Activated CD8-positive, alpha-beta memory T cell treated with anti-CD3 and anti-CD28 coated beads for 48 hours (primary cell): ENCODE data around the gene CELF3.
"Not testable (repeated sequence)": the region's sequence is repeated elsewhere in the genome, so short reads cannot be mapped to it uniquely, and the experiment has no call there.

Experiments used
- DNase-seq, 3 experiments: peaks; one replicate each; pipeline ENCODE4 v3.0.0-alpha.2; 2020; ENCODE audit warnings: low read depth in 2 of 3, low spot score in 2 of 3

The CELF3 gene

DNA sequence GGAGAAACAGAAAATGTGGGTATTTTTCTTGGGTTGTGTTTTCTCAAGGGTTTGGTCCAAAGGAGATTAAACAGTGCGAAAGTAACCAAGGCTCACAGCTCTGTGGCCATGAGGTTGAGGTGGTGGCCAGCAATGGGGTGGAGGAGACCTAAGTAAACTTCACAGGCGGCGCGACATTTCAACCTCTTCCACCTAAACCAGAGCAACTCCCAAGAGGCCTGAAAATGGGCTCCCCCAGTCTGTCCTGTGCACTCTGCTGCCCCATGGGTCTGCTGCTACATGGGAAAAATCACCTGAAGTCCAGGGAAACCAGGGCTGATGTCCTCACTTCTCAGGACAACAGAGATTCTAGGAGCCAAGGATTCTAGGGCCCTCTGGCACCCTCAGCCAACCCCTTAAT lies 12.4 kb downstream of the CELF3 start:
- no peak for DNase-seq

DNA sequence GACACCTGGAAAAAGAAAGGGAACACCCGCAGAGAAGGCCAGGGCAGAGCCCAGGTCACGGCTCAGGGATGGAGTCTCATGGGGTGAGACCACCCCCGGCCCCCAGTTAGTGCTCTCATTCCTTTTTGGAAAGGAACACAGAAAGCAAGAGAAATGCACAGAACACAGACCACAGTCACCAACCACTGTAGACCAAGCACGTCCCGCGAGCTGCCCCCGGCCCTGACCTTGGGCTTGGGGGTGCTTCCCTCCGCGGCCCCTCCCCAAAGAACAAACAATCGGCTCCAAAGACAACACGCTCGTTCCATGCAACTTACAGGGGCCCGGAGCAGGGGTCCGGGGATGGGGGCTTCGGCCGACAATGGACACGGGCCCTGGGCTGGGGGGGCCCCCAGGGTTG lies 12.8 kb downstream of the CELF3 start:
- no peak for DNase-seq

DNA sequence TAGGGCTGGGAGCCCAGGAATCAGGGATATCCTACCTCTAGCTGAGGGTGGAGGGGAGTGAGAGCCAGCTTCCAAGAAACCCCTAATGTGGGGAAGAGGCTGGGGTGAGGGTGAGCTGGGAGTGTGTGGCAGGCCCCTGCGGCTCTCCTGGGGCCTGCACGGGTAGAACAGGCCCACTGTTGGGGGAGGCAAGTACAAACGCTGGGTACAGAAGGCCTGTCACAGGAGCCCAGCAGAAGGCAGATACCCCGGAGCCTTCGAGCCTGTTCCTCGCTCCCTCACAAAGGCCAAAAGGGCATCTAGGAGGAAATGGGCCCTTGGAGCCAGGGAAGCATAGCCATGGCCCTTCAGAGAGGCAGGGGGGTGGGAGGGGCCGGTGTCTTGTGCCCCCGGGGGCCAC lies 13.7 kb downstream of the CELF3 start:
- no peak for DNase-seq

DNA sequence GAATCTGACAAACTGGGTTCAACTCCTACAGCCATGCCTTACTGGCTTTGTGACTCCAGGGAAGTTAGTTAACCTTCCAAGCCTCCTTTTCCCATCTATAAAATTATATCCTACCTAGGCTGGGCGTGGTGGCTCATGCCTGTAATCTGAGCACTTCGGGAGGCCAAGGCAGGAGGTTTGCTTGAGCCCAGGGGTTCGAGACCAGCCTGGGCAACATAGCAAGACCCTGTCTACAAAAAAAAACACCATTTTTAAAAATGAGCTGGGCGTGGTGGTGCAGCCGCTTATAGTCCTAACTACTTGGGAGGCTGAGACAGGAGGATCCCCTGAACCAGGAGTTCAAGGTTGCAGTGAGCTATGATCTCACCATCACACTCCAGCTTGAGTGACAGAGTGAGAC lies 15.1 kb downstream of the CELF3 start:
- no peak for DNase-seq

DNA sequence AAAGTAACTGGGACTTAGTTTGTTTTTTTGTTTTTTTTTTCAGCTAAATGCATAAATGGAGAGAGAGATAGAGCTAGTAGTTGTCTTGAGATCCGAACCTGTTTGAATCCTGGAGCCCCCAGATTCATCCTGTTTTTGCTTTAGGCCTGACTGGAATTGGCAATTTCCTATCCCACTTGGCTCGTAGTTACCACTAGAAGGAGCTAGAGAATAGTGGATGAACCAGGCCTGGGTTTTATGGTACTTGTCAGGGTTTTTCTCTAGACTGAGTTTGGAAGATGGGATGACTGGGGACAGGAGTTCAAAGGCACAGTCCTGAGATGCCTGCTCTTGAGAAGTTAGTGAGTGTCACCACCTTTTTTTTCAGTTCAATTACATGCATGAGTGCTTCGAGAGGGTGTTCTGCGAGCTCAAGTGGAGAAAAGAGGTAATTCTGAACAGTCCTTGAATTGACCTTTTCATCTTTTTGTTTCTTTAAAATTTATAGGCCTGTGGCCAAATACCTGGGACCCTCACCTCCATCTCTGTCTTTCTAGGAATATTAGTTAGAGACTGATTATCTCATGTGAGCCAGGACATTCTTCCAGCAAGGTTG lies 23.4 kb downstream of the CELF3 start:
- no peak for DNase-seq

DNA sequence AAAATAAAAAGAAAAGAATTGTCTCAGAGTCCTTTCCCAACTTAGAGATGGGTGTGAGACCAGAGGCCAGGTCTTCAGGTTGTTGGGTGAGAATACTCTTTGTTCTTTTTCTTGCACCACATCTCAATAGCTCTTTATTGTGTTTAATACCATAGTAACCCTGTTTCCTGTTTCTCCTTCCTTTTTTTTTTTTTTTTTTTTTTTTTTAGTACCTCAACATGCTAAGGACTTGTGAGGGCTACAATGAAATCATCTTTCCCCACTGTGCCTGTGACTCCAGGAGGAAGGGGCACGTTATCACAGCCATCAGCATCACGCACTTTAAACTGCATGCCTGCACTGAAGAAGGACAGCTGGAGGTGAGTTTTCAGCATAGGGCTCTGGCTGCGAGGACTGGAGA lies 24.4 kb downstream of the CELF3 start:
- no peak for DNase-seq

DNA sequence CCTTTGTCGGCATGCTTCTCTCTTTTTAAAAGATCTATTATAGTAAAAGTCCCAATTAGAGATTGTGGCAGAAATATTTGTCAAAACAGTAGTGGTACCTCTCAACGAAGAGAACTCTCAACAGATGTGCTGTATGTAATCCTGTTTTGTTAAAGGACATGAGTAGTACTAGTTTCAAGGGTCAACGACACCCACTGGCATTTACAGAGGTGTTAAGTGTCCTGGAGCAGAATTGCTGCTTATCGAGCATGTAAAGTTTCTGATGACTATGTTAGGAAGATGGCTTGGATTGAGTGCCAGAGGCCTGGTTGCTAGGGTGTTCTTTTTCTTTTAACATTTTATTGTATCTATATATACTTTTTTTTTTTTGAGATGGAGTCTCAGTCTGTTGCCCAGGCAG lies 27.1 kb downstream of the CELF3 start:
- DNase-seq = no peak

DNA sequence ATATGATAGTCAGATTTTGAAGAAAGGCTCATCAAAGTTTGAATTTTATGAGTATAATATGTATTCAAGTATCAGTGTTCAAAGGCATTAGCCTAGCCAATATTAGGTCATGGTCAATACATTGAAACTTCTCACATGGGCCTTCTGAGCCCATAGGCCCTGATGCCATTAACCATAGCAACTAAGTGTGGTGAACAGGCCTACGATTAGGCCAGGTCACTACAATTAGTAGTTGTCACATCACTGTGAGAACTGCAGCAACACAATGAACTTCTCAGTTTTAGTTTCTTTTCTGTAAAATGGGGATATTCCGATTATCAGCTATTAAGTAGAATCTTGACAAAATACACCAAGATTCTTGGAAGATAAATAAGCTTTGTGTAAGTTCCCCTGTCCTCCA lies 30.0 kb downstream of the CELF3 start:
- no peak for DNase-seq

DNA sequence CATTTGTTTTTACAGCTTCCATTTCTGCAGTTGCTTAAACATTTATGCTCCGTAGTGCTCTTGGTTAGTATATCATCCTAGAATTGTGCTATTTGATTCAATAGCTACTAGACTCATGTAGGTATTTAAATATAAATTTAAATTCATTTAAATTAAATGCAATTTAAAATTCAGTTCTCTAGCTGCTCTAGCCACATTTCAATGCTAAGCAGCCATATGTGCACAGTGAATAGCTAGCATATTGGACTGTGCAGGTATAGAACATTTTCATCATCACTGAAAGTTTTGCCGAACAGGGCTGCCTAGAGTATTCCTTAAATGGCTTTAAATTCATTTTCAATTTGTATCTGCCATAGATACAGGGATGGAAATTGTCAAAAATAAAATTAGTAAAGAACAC lies 32.5 kb downstream of the CELF3 start:
- no peak for DNase-seq

DNA sequence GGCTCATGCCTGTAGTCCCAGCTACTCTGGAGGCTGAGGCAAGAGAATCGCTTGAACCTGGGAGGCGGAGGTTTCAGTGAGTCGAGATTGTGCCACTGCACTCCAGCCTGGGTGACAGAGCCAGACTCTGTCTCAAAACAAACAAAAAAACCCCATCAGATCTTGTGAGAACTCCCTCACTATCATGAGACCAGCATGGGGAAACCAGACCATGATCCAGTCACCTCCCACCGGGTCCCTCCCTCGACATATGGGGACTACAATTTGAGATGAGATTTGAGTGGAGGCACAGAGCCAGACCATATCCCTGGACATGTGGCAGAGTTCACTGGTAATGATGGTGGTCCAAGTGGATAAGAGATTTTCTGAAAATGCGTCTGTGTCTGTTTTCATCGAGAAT lies 33.7 kb downstream of the CELF3 start:
- not testable (repeated sequence) for DNase-seq

DNA sequence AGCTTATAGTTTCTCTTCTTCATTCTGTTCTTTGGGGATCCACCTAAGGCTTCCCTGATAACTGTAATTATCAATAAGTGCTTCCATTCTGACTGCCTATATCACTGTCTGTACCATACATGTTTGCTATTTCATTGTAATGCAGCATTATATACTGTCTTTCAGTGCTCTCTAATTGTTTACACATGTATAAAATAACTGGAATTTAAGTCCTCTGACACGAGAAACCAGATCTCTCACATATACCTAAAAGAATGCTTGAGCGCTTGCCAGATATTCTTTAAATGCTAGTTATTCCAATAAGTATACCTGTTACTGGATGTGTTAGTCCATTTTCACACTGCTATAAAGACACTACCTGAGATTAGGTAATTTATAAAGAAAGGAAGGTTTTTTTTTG lies 34.7 kb downstream of the CELF3 start:
- DNase-seq = no peak

DNA sequence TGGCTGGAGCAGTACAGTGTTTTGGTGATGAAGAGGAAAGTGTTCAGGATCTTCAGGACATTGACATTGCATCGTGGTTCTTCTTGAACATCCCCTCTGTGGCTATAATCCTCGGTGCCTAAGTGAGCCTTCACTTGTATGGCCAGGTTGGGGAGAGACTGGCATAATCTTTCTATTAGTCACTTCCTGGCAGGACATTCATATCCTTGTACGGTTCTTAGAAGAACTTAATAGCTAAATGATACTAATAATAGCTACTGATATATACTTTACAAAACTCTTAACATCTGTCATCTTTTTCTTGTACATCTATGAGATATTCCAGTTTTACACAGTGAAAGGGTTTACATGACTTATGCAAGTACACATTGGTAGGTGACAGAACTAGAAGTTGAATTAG lies 35.8 kb downstream of the CELF3 start:
- no peak for DNase-seq

DNA sequence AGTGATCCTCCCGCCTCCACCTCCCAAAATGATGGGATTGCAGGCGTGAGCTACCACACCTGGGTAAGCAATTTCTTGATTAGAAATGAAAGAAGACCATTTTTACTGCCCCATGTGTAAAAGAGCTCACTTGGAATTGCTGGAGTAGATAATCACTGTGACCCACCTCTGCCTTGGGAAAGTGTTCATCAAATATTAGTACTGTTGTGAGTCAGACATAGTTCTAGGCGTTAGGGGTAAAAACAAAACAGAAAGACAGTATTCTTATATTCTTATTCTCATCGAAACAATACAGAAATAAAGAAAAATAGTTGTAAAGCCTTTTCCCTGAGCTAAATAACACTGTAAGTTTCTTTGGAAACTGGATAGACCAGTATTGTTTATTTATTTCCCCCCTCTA lies 36.2 kb downstream of the CELF3 start:
- no peak for DNase-seq

DNA sequence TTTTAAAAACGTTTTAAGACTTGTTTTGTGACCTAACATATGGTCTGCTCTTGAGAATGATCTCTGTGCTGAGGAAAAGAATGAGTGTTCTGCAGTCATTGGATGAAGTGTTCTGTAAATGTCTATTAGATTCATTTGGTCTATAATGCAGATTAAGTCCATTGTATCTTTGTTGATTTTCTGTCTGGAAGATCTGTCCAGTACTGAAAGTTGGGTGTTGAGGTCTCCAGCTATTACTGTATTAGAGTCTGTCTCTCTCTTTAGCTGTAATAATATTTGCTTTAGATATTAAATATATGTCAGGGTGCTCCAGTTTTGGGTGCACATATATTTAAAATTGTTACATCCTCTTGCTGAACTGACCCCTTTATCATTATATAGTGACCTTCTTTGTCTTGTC lies 43.2 kb downstream of the CELF3 start:
- no peak for DNase-seq

DNA sequence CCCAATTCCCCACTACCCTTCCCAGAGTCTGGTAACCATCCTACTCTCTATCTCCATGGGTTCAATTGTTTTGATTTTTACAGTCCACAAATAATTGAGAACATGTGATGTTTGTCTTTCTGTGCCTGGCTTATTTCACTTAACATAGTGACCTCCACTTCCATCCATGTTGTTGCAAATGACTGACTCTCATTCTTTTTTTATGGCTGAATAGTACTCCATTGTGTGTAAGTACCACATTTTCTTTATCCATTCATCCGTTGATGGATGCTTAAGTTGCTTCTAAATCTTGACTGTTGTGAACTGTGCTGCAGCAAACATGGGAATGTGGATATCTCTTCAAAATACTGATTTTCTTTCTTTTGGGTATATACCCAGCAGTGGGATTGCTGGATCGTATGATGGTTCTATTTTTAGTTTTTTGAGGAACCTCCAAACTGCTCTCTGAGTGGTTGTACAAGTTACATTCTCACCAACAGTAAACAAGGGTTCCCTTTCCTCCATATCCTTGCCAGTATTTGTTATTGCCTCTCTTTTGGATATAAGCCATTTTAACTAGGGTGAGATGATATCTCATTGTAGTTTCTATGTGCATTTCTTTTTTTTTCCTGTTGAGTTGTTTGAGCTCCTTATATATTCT lies 46.4 kb downstream of the CELF3 start:
- not testable (repeated sequence) for DNase-seq

DNA sequence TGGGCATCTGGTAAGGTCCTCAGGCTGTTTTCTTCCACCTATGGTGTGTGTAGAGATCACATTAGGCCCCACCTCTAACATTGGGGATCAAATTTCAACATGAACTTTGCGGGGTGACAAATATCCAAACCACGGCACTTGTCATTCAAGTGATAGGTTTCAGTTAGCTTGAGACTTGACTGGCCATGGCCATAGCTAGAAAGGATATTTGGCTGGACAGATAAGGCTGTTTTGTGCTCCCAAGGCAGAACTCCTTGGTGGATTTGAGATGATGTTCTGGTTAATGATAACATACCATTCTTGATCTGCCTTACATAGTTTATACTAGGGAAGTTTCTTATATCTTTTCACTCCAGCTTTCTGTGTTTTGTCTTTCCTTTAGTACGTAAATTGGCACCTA lies 48.5 kb downstream of the CELF3 start:
- no peak for DNase-seq

DNA sequence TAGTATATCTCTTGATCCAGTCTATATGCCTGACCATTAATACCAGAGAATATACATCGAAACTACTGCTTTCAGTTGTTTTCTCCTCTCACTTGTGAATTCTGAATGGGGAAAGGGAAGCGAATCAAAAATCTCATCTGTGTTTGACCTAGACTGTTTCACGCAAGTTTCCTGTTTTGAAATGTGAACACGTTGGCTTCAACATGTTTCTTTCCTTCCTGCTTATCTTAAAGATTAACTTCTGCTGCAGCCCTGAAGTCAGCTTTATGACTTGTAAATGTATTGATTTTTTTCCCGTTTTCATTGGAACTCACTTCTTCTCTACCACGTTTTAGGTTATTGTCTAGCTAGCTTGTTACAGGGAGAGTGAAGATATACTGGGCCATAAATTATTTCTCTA lies 54.9 kb downstream of the CELF3 start:
- no peak for DNase-seq

DNA sequence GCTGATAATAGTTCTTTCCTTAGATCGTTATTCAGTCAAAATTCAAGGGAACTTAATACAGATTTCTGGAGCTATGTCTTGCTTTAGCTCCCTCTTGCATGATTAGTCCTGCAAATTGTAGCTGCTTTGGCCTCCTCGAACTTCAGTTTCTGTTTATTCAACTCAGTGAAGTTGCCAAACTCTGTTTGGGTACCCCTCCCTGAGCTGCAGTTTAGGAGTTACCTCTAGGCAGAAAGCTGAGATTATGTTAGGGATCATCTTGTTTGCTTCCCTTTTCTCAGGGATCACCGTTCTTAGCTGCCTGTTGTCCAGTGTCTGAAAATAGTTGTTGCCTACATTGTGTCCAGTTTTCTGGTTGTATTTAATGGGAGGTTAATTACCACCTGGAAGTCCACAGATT lies 61.2 kb downstream of the CELF3 start:
- no peak for DNase-seq

DNA sequence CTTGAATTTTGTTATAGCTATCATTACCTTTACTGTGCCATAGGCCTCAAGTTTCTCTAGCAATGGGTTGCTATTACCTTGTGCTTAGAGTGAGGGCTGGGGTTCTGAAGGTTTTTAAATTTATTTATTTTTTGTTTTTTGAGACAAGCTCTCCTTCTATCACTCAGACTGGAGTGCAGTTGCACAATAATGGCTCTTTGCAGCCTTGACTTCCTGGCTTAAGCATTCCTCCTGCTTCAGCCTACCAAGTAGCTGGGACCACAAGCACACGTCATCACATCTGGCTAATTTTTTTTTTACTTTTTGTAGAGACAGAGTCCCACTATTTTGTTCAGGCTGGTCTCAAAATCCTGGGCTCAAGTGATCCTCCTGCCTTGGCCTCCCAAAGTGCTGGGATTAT lies 63.2 kb downstream of the CELF3 start:
- DNase-seq = no peak
